Cardiac muscle cell (in vitro differentiated cells and primary cell): ENCODE results near the gene WDFY2. TPM values are rescaled to one million over a fixed set of nuclear protein-coding genes. Genes with fewer than 3 reads are reported as not detected.

Experiments used
- DNase-seq, 2 donors: peaks; one replicate each; pipeline versions ENCODE4 v3.0.0 to v3.0.0-alpha.2; 2010 to 2017; ENCODE audit warnings: low read depth in 1 of 2, low spot score in 1 of 2
- H3K27ac ChIP-seq: fragments of 200-600 bp; sonication (generic); 2 replicates; pipeline ENCODE4 v1.5.1; 2016
- H3K27me3 ChIP-seq: fragments of 200-600 bp; sonication (generic); 2 replicates; pipeline ENCODE4 v1.6.0; 2016; ENCODE audit warnings: control low read depth
- H3K36me3 ChIP-seq: fragments of 200-600 bp; sonication (generic); 2 replicates; pipeline ENCODE4 v1.5.1; 2016; ENCODE audit warnings: control low read depth
- H3K4me1 ChIP-seq: fragments of 200-600 bp; sonication (generic); 2 replicates; pipeline ENCODE4 v1.8.1; 2017; ENCODE audit warnings: low read depth, mild to moderate bottlenecking, mixed run types
- H3K4me3 ChIP-seq: fragments of 200-600 bp; sonication (generic); 2 replicates; pipeline ENCODE4 v1.5.1; 2016; ENCODE audit warnings: mild to moderate bottlenecking
- H3K9me3 ChIP-seq: fragments of 200-600 bp; sonication (generic); 2 replicates; pipeline ENCODE4 v1.5.1; 2017; ENCODE audit warnings: low read depth, mild to moderate bottlenecking, control low read depth
- CTCF ChIP-seq: IDR thresholded peaks from 2 replicates; pipeline ENCODE4 v1.5.1; 2012; ENCODE audit warnings: low read depth, mild to moderate bottlenecking, low read length
- polyA plus RNA-seq: library from polyadenylated mRNA; unstranded; fragments of >200 nt; fragmentation: Nextera tagmentation; extraction: Ambion mirVana; gene quantifications from 2 replicates; pipeline ENCODE4 v1.2.1, GENCODE V29; 2016
- total RNA-seq: library from RNA; depleted of rRNA; stranded (reverse); fragments of >200 nt; gene quantifications from 2 replicates; pipeline ENCODE4 v1.2.3, GENCODE V29; 2016

The WDFY2 gene
- total and polyA plus RNA-seq, 2 experiments from 2014 or later: 9.1 to 20.4 TPM

- no peaks in the 10 kb centered on the region for H3K27me3 ChIP-seq
- no peak overlapping the region for H3K27ac ChIP-seq
- H3K36me3 ChIP-seq: no peaks in the 10 kb centered on the region
- TF ChIP-seq CTCF: no peak
- H3K4me3 ChIP-seq: no peak overlapping the region
- H3K9me3 ChIP-seq: no peaks in the 10 kb centered on the region
- no peak for DNase-seq
- no peaks in the 10 kb centered on the region for H3K4me1 ChIP-seq
Measured at GRCh38 chr13:51808811-51809210, 224.5 kb downstream of the WDFY2 start.

GRCh38 chr13:51811046-51811445 is 226.8 kb downstream of the WDFY2 start:
- no peak overlapping the region for H3K4me3 ChIP-seq
- no peaks in the 10 kb centered on the region for H3K9me3 ChIP-seq
- no peak for TF ChIP-seq CTCF
- DNase-seq: no peak
- no peak overlapping the region for H3K27ac ChIP-seq
- H3K27me3 ChIP-seq: no peaks in the 10 kb centered on the region
- H3K4me1 ChIP-seq: no peaks in the 10 kb centered on the region
- H3K36me3 ChIP-seq: no peaks in the 10 kb centered on the region

- H3K36me3 ChIP-seq: no peaks in the 10 kb centered on the region
- no peak for DNase-seq
- H3K4me1 ChIP-seq: no peaks in the 10 kb centered on the region
Measured at GRCh38 chr13:51811920-51812451, 227.7 kb downstream of the WDFY2 start.

GRCh38 chr13:51814071-51814470 is 229.8 kb downstream of the WDFY2 start:
- Histone ChIP-seq H3K9me3 (no peaks in the 10 kb centered on the region), H3K27ac (no peak overlapping the region), H3K4me1 (peaks cover 4% of the 10 kb centered on the region), H3K27me3 (no peaks in the 10 kb centered on the region), H3K36me3 (no peaks in the 10 kb centered on the region), H3K4me3 (no peak overlapping the region)
- no peak for DNase-seq
- TF ChIP-seq CTCF: no peak

More at GRCh38 chr13:51811920-51812451, 227.7 kb downstream of the WDFY2 start:
- TF ChIP-seq CTCF: no peak
- H3K4me3 ChIP-seq: no peak overlapping the region
- no peak overlapping the region for H3K27ac ChIP-seq
- H3K27me3 ChIP-seq: no peaks in the 10 kb centered on the region
- no peaks in the 10 kb centered on the region for H3K9me3 ChIP-seq

GRCh38 chr13:51814825-51815650 is 230.8 kb downstream of the WDFY2 start:
- TF ChIP-seq CTCF: peak; percentile 87
- peak; percentile 72 to 74 for DNase-seq
- Histone ChIP-seq H3K9me3 (no peaks in the 10 kb centered on the region), H3K27ac (no peak overlapping the region), H3K36me3 (no peaks in the 10 kb centered on the region), H3K4me1 (peaks cover 4% of the 10 kb centered on the region), H3K27me3 (no peaks in the 10 kb centered on the region), H3K4me3 (no peak overlapping the region)
